ENCODE measurements around the gene KCNJ5. TPM values are rescaled to one million over a fixed set of nuclear protein-coding genes. Genes with fewer than 3 reads are reported as not detected.

The KCNJ5 gene
- total RNA-seq, 2 experiments from 2014 or later: 0.17 to 0.20 TPM

GRCh38 chr11:128962896-128963295 is 71.7 kb downstream of the KCNJ5 start:
- H3K27ac Mint-ChIP-seq: no peak overlapping the region
- no peak for ATAC-seq (ENCODE audit: low read depth)
- no peak for DNase-seq
- POLR2A ChIA-PET: no interaction called here
- H3K36me3 Mint-ChIP-seq: no peaks in the 10 kb centered on the region
- H3K4me3 Mint-ChIP-seq: peak overlapping the region; percentile 52
- H3K27me3 Mint-ChIP-seq: peaks cover 10% of the 10 kb centered on the region
- H3K9me3 Mint-ChIP-seq: peaks cover 2% of the 10 kb centered on the region
- H3K4me1 Mint-ChIP-seq: peaks cover 23% of the 10 kb centered on the region

- peak overlapping the region; percentile 32 for H3K27ac Mint-ChIP-seq
- H3K36me3 Mint-ChIP-seq: no peaks in the 10 kb centered on the region
- peak overlapping the region; percentile 39 for H3K4me3 Mint-ChIP-seq
- POLR2A ChIA-PET: no interaction called here
- DNase-seq: no peak
- H3K27me3 Mint-ChIP-seq: peaks cover 5% of the 10 kb centered on the region
- peaks cover 23% of the 10 kb centered on the region for H3K4me1 Mint-ChIP-seq
- H3K9me3 Mint-ChIP-seq: peaks cover 2% of the 10 kb centered on the region
- peak; percentile 68 for ATAC-seq (ENCODE audit: low read depth)
These were observed 72.7 kb downstream of the KCNJ5 start for GRCh38 chr11:128963744-128964325.

GRCh38 chr11:128964463-128964930 is 73.3 kb downstream of the KCNJ5 start:
- peak overlapping the region; percentile 39 for H3K4me3 Mint-ChIP-seq
- H3K9me3 Mint-ChIP-seq: peaks cover 2% of the 10 kb centered on the region
- POLR2A ChIA-PET: no interaction called here
- ATAC-seq (ENCODE audit: low read depth) (no peak), DNase-seq (no peak)
- H3K27ac Mint-ChIP-seq: peak overlapping the region; percentile 45
- no peaks in the 10 kb centered on the region for H3K27me3 Mint-ChIP-seq
- H3K36me3 Mint-ChIP-seq: no peaks in the 10 kb centered on the region
- peaks cover 23% of the 10 kb centered on the region for H3K4me1 Mint-ChIP-seq

GRCh38 chr11:128965485-128965884 is 74.3 kb downstream of the KCNJ5 start:
- POLR2A ChIA-PET: no interaction called here
- Mint-ChIP-seq H3K36me3 (no peaks in the 10 kb centered on the region), H3K9me3 (peaks cover 2% of the 10 kb centered on the region), H3K27ac (peak overlapping the region; percentile 40), H3K4me1 (peaks cover 29% of the 10 kb centered on the region), H3K27me3 (no peaks in the 10 kb centered on the region), H3K4me3 (peak overlapping the region; percentile 30)
- no peak for DNase-seq
- peak; percentile 82 for ATAC-seq (ENCODE audit: low read depth)

GRCh38 chr11:128967578-128967977 is 76.4 kb downstream of the KCNJ5 start:
- peaks cover 5% of the 10 kb centered on the region for H3K36me3 Mint-ChIP-seq
- DNase-seq (no peak), ATAC-seq (ENCODE audit: low read depth) (no peak)
- POLR2A ChIA-PET: interaction anchor here (0.6 kb wide), 1 partner anchor 54 kb away, joined by 4 read pairs; no protein-coding TSS in a partner anchor
- H3K4me3 Mint-ChIP-seq: no peak overlapping the region
- no peaks in the 10 kb centered on the region for H3K27me3 Mint-ChIP-seq
- H3K9me3 Mint-ChIP-seq: peaks cover 2% of the 10 kb centered on the region
- no peak overlapping the region for H3K27ac Mint-ChIP-seq
- peaks cover 34% of the 10 kb centered on the region for H3K4me1 Mint-ChIP-seq

DNA sequence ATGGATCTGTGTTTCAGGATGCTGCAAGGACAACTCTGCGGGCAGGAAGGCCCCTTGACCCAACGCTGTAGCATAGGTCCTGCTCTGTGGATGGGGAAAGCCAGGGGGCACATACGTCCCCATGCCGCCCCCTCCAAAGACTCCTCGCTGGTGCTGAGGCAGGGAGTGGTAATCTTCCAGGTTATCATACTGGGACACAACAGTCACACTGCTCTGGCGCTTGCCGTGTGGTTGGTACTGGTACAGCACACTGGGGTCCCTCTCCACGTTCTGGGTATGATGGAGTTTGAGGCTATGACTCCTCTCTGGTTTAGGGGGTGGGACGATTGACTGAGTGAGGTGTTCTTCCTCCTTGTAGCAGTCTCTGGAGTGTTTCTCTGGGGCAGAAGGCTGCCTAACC is 77.8 kb downstream of the KCNJ5 start:
- no peaks in the 10 kb centered on the region for H3K27me3 Mint-ChIP-seq
- no peak for ATAC-seq (ENCODE audit: low read depth)
- peak overlapping the region; percentile 31 for H3K27ac Mint-ChIP-seq
- H3K4me3 Mint-ChIP-seq: no peak overlapping the region
- POLR2A ChIA-PET: no interaction called here
- peaks cover 28% of the 10 kb centered on the region for H3K4me1 Mint-ChIP-seq
- H3K36me3 Mint-ChIP-seq: peaks cover 5% of the 10 kb centered on the region
- peaks cover 2% of the 10 kb centered on the region for H3K9me3 Mint-ChIP-seq
- DNase-seq: no peak

Other genes starting within 250 kb of the KCNJ5 start
- gene FLI1, start 197.3 kb upstream of the KCNJ5 start, total RNA-seq: 10 to 100 TPM; 83.4 to 86.5 TPM
- gene KCNJ1, start 24.1 kb upstream of the KCNJ5 start, total RNA-seq: under 1 TPM in 1 of 2 experiments, not detected in 1; 0.14 TPM
- gene TP53AIP1, start 51.5 kb downstream of the KCNJ5 start, total RNA-seq: not detected

Measured in activated naive CD8-positive, alpha-beta T cell treated with anti-CD3 and anti-CD28 coated beads, Interleukin-2, amount 10 ng/mL, durations not matched to agents 7 days and 5 days (primary cell).